ENCODE results near the gene EFR3B. TPM values are rescaled to one million over a fixed set of nuclear protein-coding genes. Genes with fewer than 3 reads are reported as not detected.

EFR3B gene
- total and polyA plus RNA-seq, 2 of the 4 experiments (the other 2 are of a cell fraction) = 0.38 to 0.90 TPM

- no peak overlapping the region for H2AK5ac ChIP-seq (ENCODE audit: low read depth, low read length)
- dilution Hi-C loops (cut with HindIII; ENCODE audit: low sequenced_read_pairs, unreplicated experiment) = no loop called here
- H4K20me1 ChIP-seq (ENCODE audit: insufficient read depth, low read length) = no peaks in the 10 kb centered on the region
- H3K4ac ChIP-seq (ENCODE audit: low read depth, low read length) = no peak overlapping the region
- ATAC-seq (ENCODE audit: low read depth) (no peak), DNase-seq (no peak)
- no peak overlapping the region for H2BK20ac ChIP-seq (ENCODE audit: low read depth, low read length)
- H3K14ac ChIP-seq (replicated peaks; ENCODE audit: low read depth, low read length) = no peak overlapping the region
- POLR2A ChIA-PET (ENCODE audit: unreplicated experiment) = no interaction called here
- H3K27me3 ChIP-seq (ENCODE audit: control insufficient read depth, insufficient read depth, low read length) = peaks cover 20% of the 10 kb centered on the region
- H3K9me3 ChIP-seq (ENCODE audit: control insufficient read depth, insufficient read depth, low read length) = no peaks in the 10 kb centered on the region
- BruUV-seq (replicated peaks) = no TSS peak
- H2AK9ac ChIP-seq (replicated peaks; ENCODE audit: low read depth, low read length, poor library complexity) = no peak overlapping the region
- H3K4me1 ChIP-seq (ENCODE audit: control insufficient read depth, insufficient read depth, low read length) = no peaks in the 10 kb centered on the region
- no peak overlapping the region for H3K18ac ChIP-seq (ENCODE audit: low read depth, low read length)
- intact Hi-C loops (cut with micrococcal nuclease) = no loop called here
- no peak overlapping the region for H3K56ac ChIP-seq (ENCODE audit: extremely low read depth, insufficient read depth, low read length)
- no peak overlapping the region for H2BK5ac ChIP-seq (ENCODE audit: low read depth, low read length, poor library complexity, severe bottlenecking)
- H3K4me3 ChIP-seq (ENCODE audit: insufficient read depth, low read depth, low read length) = no peak overlapping the region
- no peak overlapping the region for H4K91ac ChIP-seq (ENCODE audit: insufficient read depth, low read depth, low read length)
- no peak overlapping the region for H2AFZ ChIP-seq (replicated peaks; ENCODE audit: low read length, poor library complexity)
- in situ Hi-C loops (cut with MboI; ENCODE audit: low sequenced_read_pairs) = no loop called here
- CTCF ChIA-PET = no interaction called here
- no peak overlapping the region for H2BK120ac ChIP-seq (ENCODE audit: low read depth, low read length)
- H3K9ac ChIP-seq (ENCODE audit: low read depth, low read length) = no peak overlapping the region
- no peak overlapping the region for H3K27ac ChIP-seq (ENCODE audit: insufficient read depth, low read length)
- H3K36me3 ChIP-seq (ENCODE audit: control insufficient read depth, insufficient read depth, low read length) = no peaks in the 10 kb centered on the region
- WGBS, 2 experiments (ENCODE audit: extremely low coverage in 2 of 2, insufficient read length in 1 of 2) = 91% methylated on average over 7 of the region's 9 CpGs; no CpG with 5 or more reads in 1 of the 2 experiments
- H3K79me1 ChIP-seq (ENCODE audit: low read depth in 1 of 2, low read length in 2 of 2) = no peaks in the 10 kb centered on the region
- H2BK15ac ChIP-seq (ENCODE audit: low read depth, low read length) = no peak overlapping the region
- H3K9me1 ChIP-seq (ENCODE audit: insufficient read depth, low read length) = no peaks in the 10 kb centered on the region
- no peak overlapping the region for H4K8ac ChIP-seq (ENCODE audit: low read depth in 2 of 2, low read length in 2 of 2)
- no peak overlapping the region for H4K5ac ChIP-seq (ENCODE audit: low read depth, low read length)
- no peak overlapping the region for H3K4me2 ChIP-seq (ENCODE audit: low read depth, low read length)
- H3K23ac ChIP-seq (ENCODE audit: low read depth, low read length) = no peak overlapping the region
- no peak for TF ChIP-seq RFX5 (IDR thresholded peaks at IDR 0.05; ENCODE audit: low read depth, low read length)
- no peak for TF ChIP-seq MXI1 (IDR thresholded peaks at IDR 0.05; ENCODE audit: borderline replicate concordance, low read depth, low read length)
- TF ChIP-seq FOS (IDR thresholded peaks at IDR 0.05; ENCODE audit: low read depth, low read length) = no peak
- TF ChIP-seq BHLHE40 (IDR thresholded peaks at IDR 0.05; ENCODE audit: low read depth, low read length) = no peak
- TF ChIP-seq CEBPB (IDR thresholded peaks at IDR 0.05; ENCODE audit: low read depth, low read length) = no peak
- no peak for TF ChIP-seq SMC3 (IDR thresholded peaks at IDR 0.05; ENCODE audit: low read depth, low read length)
- TF ChIP-seq MAZ (IDR thresholded peaks at IDR 0.05; ENCODE audit: borderline replicate concordance, low read depth, low read length) = no peak
- TF ChIP-seq POLR2A (IDR thresholded peaks at IDR 0.05; ENCODE audit: low read depth, low read length) = no peak
- TF ChIP-seq CTCF (conservative IDR thresholded peaks at IDR 0.05; ENCODE audit: low read depth, low read length) = no peak
- TF ChIP-seq ELK1 (IDR thresholded peaks at IDR 0.05; ENCODE audit: borderline replicate concordance, low read depth, low read length) = no peak
- no peak for TF ChIP-seq RAD21 (IDR thresholded peaks at IDR 0.05; ENCODE audit: low read length)
- TF ChIP-seq USF2 (IDR thresholded peaks at IDR 0.05; ENCODE audit: low read depth, low read length) = no peak
- TF ChIP-seq RCOR1 (IDR thresholded peaks at IDR 0.05; ENCODE audit: insufficient replicate concordance, low read length) = no peak
- no peak for TF ChIP-seq NFE2L2 (IDR thresholded peaks at IDR 0.05; ENCODE audit: low read depth, low read length)
- TF ChIP-seq MAFK (IDR thresholded peaks at IDR 0.05; ENCODE audit: low read depth, low read length) = no peak
- TF ChIP-seq CHD1 (IDR thresholded peaks at IDR 0.05; ENCODE audit: low read depth, low read length) = no peak
These were observed 15.8 kb upstream of the EFR3B start for GRCh38 chr2:25026008-25026530.

Data from IMR-90 (cell line).